Neural progenitor cell (in vitro differentiated cells): ENCODE measurements around the gene USP46.

Experiments used
- EZH2 ChIP-seq: fragments of 200-600 bp; sonication (generic); IDR thresholded peaks from 2 replicates; pipeline ENCODE4 v1.6.1; 2017; ENCODE audit warnings: antibody characterized with exemption, mild to moderate bottlenecking, moderate library complexity
- TF ChIP-seq, protein P1 (sequence below): fragments of 200-600 bp; sonication (generic); IDR thresholded peaks from 2 replicates; pipeline ENCODE4 v1.5.1; 2017; ENCODE audit warnings: antibody characterized with exemption, mild to moderate bottlenecking

DNA sequence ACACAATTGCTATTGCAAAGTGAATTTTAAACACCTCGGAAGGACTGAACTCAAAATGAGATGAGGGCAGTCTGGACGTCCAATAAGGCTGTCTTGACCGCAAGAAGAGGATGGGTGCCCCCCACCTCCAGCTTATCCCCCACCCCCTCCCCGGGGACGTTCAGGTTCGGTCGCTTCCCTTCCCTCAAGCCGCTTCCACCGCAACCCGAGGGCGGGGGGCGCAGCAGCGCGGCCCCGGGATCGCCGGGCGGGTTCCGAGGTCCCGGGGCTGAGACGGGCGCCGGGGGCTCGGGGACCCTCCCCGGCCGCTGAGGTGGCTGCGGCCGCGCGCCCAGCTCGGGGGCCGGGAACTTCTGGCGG is 480 bp downstream of the USP46 start:
- no peak for TF ChIP-seq EZH2
- TF ChIP-seq, protein P1, sequence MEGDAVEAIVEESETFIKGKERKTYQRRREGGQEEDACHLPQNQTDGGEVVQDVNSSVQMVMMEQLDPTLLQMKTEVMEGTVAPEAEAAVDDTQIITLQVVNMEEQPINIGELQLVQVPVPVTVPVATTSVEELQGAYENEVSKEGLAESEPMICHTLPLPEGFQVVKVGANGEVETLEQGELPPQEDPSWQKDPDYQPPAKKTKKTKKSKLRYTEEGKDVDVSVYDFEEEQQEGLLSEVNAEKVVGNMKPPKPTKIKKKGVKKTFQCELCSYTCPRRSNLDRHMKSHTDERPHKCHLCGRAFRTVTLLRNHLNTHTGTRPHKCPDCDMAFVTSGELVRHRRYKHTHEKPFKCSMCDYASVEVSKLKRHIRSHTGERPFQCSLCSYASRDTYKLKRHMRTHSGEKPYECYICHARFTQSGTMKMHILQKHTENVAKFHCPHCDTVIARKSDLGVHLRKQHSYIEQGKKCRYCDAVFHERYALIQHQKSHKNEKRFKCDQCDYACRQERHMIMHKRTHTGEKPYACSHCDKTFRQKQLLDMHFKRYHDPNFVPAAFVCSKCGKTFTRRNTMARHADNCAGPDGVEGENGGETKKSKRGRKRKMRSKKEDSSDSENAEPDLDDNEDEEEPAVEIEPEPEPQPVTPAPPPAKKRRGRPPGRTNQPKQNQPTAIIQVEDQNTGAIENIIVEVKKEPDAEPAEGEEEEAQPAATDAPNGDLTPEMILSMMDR = no peak
